Measurements from ENCODE around the gene PARD3.

DNA sequence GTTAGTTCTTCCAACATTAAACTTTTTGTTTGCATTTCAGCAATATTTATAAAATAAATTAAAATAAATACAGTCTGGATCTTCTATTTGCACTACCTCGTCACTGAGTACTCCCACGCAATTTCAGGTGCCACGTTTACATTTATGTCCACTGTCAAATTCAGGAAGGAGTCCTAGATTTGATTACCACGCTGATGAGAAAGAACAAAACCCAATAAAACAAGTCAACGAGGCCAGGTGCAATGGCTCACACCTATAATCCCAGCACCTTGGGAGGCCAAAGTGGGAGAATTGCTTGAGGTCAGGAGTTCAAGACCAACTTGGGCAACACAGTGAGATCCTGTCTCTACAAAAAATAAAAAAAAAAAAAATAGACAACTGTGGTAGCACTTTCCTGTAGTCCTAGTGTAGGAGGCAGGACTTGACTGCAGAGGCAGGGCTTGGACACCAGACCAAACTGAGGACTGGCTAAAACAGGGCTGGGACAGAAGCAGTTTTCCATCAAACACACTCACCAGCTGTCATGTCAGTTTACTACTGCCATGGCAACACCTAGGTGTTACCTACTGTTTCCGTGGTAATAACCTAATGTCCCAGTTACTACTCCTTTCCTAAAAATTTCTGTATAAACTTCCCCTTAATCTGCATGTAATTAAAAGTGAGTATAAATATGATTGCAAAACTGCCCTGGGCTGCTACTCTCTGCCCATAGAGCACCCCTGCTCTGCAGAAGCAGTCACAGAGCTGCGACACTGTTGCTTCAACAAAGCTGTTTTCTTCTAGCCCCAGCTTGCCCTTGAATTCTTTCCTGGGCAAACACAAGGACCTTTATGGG lies 341.7 kb downstream of the PARD3 start:
- TF ChIP-seq, protein P1, sequence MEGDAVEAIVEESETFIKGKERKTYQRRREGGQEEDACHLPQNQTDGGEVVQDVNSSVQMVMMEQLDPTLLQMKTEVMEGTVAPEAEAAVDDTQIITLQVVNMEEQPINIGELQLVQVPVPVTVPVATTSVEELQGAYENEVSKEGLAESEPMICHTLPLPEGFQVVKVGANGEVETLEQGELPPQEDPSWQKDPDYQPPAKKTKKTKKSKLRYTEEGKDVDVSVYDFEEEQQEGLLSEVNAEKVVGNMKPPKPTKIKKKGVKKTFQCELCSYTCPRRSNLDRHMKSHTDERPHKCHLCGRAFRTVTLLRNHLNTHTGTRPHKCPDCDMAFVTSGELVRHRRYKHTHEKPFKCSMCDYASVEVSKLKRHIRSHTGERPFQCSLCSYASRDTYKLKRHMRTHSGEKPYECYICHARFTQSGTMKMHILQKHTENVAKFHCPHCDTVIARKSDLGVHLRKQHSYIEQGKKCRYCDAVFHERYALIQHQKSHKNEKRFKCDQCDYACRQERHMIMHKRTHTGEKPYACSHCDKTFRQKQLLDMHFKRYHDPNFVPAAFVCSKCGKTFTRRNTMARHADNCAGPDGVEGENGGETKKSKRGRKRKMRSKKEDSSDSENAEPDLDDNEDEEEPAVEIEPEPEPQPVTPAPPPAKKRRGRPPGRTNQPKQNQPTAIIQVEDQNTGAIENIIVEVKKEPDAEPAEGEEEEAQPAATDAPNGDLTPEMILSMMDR (IDR thresholded peaks at IDR 0.05; ENCODE audit: poor library complexity, severe bottlenecking), result no peak
- TF ChIP-seq EP300 (conservative IDR thresholded peaks at IDR 0.05; ENCODE audit: poor library complexity, severe bottlenecking), result no peak
- TF ChIP-seq, protein P2, sequence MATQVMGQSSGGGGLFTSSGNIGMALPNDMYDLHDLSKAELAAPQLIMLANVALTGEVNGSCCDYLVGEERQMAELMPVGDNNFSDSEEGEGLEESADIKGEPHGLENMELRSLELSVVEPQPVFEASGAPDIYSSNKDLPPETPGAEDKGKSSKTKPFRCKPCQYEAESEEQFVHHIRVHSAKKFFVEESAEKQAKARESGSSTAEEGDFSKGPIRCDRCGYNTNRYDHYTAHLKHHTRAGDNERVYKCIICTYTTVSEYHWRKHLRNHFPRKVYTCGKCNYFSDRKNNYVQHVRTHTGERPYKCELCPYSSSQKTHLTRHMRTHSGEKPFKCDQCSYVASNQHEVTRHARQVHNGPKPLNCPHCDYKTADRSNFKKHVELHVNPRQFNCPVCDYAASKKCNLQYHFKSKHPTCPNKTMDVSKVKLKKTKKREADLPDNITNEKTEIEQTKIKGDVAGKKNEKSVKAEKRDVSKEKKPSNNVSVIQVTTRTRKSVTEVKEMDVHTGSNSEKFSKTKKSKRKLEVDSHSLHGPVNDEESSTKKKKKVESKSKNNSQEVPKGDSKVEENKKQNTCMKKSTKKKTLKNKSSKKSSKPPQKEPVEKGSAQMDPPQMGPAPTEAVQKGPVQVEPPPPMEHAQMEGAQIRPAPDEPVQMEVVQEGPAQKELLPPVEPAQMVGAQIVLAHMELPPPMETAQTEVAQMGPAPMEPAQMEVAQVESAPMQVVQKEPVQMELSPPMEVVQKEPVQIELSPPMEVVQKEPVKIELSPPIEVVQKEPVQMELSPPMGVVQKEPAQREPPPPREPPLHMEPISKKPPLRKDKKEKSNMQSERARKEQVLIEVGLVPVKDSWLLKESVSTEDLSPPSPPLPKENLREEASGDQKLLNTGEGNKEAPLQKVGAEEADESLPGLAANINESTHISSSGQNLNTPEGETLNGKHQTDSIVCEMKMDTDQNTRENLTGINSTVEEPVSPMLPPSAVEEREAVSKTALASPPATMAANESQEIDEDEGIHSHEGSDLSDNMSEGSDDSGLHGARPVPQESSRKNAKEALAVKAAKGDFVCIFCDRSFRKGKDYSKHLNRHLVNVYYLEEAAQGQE (IDR thresholded peaks at IDR 0.05; ENCODE audit: borderline replicate concordance), result no peak
- TF ChIP-seq EZH2 (IDR thresholded peaks at IDR 0.05; ENCODE audit: borderline replicate concordance, insufficient read depth, low read length, poor library complexity, severe bottlenecking), result no peak
- TF ChIP-seq TAF1 (IDR thresholded peaks at IDR 0.05; ENCODE audit: low read depth), result no peak
- no peak for TF ChIP-seq SMC3 (conservative IDR thresholded peaks at IDR 0.05; ENCODE audit: poor library complexity)
